ENCODE measurements around the gene GBE1.

DNA sequence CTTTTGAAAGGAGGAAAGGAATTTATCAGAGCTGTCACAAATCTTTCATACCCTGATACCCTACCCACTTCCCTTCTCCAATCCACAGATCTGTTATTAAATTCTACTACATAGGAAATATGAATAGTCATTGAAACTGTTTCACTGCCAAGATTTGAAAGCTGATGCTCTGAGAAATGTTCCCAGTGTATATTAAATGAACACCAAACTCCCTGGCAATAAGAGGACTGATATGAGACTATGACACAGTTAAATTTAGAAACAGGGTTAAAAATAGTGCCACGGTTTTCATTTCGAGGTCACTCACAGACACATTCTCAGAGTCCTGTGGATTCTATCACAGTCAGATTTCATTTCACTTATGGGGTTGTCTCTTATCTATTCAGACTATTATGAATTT, 27.2 kb upstream of the GBE1 start:
- no peak for TF ChIP-seq EZH2 (IDR thresholded peaks at IDR 0.05; ENCODE audit: low read length)
- TF ChIP-seq, protein P1, sequence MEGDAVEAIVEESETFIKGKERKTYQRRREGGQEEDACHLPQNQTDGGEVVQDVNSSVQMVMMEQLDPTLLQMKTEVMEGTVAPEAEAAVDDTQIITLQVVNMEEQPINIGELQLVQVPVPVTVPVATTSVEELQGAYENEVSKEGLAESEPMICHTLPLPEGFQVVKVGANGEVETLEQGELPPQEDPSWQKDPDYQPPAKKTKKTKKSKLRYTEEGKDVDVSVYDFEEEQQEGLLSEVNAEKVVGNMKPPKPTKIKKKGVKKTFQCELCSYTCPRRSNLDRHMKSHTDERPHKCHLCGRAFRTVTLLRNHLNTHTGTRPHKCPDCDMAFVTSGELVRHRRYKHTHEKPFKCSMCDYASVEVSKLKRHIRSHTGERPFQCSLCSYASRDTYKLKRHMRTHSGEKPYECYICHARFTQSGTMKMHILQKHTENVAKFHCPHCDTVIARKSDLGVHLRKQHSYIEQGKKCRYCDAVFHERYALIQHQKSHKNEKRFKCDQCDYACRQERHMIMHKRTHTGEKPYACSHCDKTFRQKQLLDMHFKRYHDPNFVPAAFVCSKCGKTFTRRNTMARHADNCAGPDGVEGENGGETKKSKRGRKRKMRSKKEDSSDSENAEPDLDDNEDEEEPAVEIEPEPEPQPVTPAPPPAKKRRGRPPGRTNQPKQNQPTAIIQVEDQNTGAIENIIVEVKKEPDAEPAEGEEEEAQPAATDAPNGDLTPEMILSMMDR (optimal IDR thresholded peaks at IDR 0.05 in 1 of 3, IDR thresholded peaks at IDR 0.05 in 1 of 3, conservative IDR thresholded peaks at IDR 0.05 in 1 of 3; ENCODE audit: extremely low read depth in 1 of 3, insufficient read depth in 2 of 3, low read length in 3 of 3), result no peak

Data from keratinocyte (primary cell).